ENCODE measurements around the gene ERV3-1. TPM values are rescaled to one million over a fixed set of nuclear protein-coding genes. Genes with fewer than 3 reads are reported as not detected.
"Not testable (repeated sequence)": the region's sequence is repeated elsewhere in the genome, so short reads cannot be mapped to it uniquely, and the experiment has no call there.

The ERV3-1 gene, protein sequence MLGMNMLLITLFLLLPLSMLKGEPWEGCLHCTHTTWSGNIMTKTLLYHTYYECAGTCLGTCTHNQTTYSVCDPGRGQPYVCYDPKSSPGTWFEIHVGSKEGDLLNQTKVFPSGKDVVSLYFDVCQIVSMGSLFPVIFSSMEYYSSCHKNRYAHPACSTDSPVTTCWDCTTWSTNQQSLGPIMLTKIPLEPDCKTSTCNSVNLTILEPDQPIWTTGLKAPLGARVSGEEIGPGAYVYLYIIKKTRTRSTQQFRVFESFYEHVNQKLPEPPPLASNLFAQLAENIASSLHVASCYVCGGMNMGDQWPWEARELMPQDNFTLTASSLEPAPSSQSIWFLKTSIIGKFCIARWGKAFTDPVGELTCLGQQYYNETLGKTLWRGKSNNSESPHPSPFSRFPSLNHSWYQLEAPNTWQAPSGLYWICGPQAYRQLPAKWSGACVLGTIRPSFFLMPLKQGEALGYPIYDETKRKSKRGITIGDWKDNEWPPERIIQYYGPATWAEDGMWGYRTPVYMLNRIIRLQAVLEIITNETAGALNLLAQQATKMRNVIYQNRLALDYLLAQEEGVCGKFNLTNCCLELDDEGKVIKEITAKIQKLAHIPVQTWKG
- 13.9 TPM for polyA plus RNA-seq

DNA sequence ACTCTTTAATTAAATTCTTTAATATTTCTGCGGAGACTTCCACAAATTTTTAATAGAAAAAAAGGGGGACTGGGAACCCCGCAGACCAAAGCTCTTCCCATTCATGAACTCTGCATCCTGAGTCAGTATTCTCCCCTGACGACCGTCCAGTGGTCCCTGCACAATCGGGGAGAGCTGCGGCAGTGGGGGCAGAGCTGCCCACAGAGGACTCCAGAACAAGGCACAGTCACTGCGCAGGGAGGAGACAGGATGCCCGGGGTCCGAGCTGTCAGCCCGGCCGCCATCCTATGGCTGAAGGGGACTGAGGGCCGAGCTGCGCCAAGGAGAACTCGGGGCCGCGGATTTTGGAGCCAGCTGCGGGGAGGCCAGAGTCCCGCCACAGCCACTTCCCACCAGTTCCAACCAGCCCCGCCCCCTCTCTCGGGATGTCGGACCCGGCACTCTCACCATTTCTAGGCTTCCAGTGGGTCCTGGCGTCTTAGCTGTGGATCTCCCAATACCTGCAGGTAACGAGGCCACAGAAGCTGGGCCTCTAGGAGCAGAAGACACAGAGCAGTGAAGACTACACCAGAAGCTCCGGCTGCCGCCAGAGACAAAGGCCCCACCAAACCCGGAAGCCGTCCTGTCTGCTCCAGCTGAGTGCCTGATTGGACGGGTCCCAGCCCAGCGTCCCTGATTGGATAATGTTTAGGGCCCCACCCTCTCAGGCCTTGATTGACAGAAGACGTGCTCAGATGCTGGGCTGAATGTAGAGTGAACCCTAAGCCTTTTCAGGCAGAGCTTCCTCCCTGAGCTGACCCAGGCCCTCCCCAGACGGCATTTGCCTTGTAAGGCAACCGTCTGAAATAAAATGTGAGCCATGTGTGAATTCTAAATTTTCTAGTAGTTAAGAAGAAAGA lies at the start of gene ERV3-1:
TSS of gene ERV3-1 (minus strand) at position 594 of the 899 bp plus-strand sequence. CDS start 13,661 bp downstream, outside the sequence.
- H3K4me3 Mint-ChIP-seq: peak within 1 kb of the TSS; percentile 96 to 99 (median 98)
- peak within 1 kb of the TSS; percentile 73 to 95 (median 88) for H3K27ac Mint-ChIP-seq
- H3K4me1 Mint-ChIP-seq: peaks cover 28 to 35% (median 35%) of the 10 kb centered on the region in 3 donors
- peaks cover 0 to 16% (median 13%) of the 10 kb centered on the region in 3 donors for H3K9me3 Mint-ChIP-seq
- peaks cover 20% of the 10 kb centered on the region for H3K36me3 Mint-ChIP-seq
- no peaks in the 10 kb centered on the region for H3K27me3 Mint-ChIP-seq

DNA sequence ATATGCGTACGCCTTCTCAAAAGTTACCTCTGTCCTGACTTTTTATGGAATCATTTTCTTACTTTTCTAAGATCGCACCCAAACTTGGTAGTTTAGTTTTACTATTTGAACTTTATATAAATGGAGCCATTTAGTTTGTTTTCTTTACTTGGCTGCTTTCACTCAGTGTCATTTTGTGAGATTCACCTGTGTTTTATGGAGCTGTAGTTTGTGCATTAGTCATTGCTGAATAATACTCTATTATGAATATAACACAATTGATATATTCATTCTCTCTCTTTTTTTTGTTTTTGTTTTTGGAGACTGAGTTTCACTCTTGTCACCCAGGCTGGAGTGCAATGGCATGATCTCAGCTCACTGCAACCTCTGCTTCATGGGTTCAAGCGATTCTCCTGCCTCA lies 49.3 kb upstream of the ERV3-1 start:
- peaks cover 14% of the 10 kb centered on the region for H3K36me3 Mint-ChIP-seq
- H3K4me3 Mint-ChIP-seq, H3K4me1 Mint-ChIP-seq, H3K27me3 Mint-ChIP-seq, H3K9me3 Mint-ChIP-seq: not testable (repeated sequence)
- H3K27ac Mint-ChIP-seq: peak overlapping the region in 1 of 3 donors; percentile 46

DNA sequence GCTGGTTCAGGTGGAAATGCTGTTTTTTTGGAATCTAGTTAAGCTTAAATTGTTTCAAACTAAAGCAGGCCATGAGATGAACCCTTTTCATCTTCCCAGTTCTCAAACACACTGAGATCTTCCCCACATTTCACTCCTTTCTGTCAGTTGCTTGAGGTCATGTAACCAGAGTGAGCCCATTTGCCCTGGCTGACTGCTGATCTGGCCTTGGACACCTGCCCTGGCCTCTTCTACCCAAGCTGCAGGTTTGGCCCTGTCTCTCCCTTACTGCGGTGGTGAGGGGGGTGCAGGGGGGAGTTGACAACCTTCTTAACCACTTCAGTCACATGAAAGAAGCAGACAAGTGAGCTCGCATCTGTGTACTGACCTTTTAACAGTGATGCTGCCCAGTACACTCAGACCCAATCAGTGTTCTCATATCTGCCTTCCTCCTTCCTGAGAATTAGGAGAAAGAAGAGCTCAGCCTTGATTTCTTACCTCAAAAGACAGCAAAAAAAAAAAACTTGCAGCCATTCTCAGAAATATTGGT lies 48.0 kb upstream of the ERV3-1 start:
- H3K4me1 Mint-ChIP-seq, H3K27me3 Mint-ChIP-seq, H3K4me3 Mint-ChIP-seq, H3K27ac Mint-ChIP-seq, H3K9me3 Mint-ChIP-seq: not testable (repeated sequence)
- H3K36me3 Mint-ChIP-seq: peaks cover 14% of the 10 kb centered on the region

DNA sequence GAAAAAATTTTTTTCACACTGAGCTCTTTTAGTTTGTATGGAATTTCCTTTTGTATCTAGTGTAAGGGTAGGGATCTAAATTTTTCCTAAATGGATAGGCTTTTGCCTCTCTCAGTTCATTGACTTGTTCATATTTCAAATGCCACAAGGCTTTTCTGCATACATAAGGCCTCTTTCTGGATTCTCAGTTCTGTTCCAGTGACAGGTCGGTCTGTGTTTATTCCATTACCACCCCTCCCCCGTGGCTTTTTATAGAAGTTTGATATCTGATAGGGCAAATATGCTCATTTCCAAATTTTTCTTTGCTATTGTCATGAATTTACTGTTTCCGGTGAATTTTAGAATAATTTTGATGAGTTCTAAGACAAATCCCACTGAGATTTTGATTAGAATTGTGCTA lies 45.2 kb upstream of the ERV3-1 start:
- not testable (repeated sequence) for H3K4me3 Mint-ChIP-seq, H3K9me3 Mint-ChIP-seq, H3K4me1 Mint-ChIP-seq, H3K27me3 Mint-ChIP-seq, H3K27ac Mint-ChIP-seq
- H3K36me3 Mint-ChIP-seq: peaks cover 14% of the 10 kb centered on the region

DNA sequence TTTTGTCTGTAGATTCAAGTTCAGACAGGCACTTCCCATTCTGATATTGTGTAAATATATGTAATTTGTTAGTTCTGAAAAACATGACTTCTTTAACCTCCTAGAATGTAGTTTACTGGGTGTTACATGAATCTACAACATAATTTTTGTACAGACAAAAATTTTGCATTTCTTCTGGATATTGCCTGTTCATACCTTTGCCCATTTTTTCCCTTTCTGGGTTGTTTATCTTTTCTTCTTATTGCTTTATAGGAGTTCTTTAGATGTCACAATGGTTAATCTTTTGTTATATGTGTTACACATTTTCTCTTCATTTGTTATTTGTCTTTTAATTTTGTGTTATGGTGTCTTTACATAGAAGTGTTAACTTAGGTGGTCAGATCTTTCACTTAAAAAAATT lies 44.7 kb upstream of the ERV3-1 start:
- not testable (repeated sequence) for H3K27me3 Mint-ChIP-seq, H3K9me3 Mint-ChIP-seq, H3K4me3 Mint-ChIP-seq, H3K27ac Mint-ChIP-seq, H3K4me1 Mint-ChIP-seq
- H3K36me3 Mint-ChIP-seq: peaks cover 10% of the 10 kb centered on the region

DNA sequence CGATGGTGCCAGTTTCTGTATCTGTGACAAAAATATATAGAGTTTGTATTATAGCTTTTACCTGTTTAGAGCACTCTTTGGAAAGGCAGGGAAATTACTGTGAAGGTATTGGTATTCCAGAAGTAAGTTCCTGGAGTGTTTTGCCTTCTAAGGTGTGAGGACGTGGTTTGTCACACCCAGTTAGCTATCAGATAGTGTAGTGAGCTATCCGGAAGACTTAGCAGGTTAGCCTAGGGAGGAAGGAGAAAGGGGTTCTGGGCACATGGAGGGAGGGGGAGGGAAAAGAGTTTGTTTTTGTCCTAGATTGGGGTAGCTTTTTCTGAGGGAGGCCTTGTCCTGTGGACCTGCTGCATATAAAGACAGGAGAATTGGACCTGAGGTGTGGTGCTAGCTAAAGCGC lies 39.8 kb upstream of the ERV3-1 start:
- not testable (repeated sequence) for H3K9me3 Mint-ChIP-seq, H3K4me1 Mint-ChIP-seq, H3K27ac Mint-ChIP-seq, H3K27me3 Mint-ChIP-seq, H3K36me3 Mint-ChIP-seq
- H3K4me3 Mint-ChIP-seq: peak overlapping the region in 1 of 4 donors; percentile 65

DNA sequence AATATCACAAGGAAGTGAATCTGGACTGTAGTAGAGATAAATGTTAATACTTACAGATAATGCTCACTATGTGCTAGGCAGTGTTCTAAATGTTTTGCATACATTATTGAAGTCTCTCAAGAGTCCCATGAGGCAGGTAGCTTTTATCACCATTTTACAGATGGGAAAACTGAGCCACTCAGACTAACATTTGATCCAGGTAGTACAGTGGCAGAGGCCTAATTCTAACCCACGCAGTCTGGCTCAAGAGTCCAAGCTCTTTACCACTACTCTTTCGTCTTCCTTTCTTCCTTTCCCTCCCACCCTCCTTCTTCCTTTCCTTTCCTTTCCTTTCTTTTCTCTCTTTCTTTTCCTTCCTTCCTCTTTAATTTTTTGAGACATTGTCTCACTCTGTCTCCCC lies 39.1 kb upstream of the ERV3-1 start:
- H3K4me3 Mint-ChIP-seq, H3K9me3 Mint-ChIP-seq, H3K4me1 Mint-ChIP-seq, H3K27ac Mint-ChIP-seq, H3K36me3 Mint-ChIP-seq, H3K27me3 Mint-ChIP-seq: not testable (repeated sequence)

DNA sequence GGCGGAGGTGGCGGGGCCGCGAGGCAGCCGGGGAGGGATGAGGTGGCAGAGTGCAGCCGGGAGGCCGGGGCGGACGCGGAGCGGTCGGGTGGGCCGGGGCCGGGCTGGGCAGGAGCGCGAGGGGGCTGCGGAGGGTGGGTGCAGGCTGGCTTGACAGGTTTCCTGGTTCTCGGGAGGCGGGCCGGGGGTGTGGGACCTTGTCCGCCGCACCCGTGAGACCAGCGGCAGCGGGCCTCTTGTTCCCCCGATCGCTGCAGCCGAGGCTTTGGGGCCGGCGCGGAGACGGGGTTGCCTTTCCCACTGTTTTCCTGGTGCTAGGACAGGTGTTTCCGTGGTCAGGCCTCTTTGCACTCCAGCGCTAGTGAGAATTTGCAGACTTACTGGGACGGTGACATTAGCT lies 32.3 kb upstream of the ERV3-1 start:
- Mint-ChIP-seq H3K4me3 (peak overlapping the region; percentile 82 to 99 (median 88)), H3K4me1 (peaks cover 14 to 16% (median 15%) of the 10 kb centered on the region in 3 donors), H3K27ac (peak overlapping the region; percentile 31 to 90 (median 81))
- H3K36me3 Mint-ChIP-seq, H3K27me3 Mint-ChIP-seq, H3K9me3 Mint-ChIP-seq: not testable (repeated sequence)

DNA sequence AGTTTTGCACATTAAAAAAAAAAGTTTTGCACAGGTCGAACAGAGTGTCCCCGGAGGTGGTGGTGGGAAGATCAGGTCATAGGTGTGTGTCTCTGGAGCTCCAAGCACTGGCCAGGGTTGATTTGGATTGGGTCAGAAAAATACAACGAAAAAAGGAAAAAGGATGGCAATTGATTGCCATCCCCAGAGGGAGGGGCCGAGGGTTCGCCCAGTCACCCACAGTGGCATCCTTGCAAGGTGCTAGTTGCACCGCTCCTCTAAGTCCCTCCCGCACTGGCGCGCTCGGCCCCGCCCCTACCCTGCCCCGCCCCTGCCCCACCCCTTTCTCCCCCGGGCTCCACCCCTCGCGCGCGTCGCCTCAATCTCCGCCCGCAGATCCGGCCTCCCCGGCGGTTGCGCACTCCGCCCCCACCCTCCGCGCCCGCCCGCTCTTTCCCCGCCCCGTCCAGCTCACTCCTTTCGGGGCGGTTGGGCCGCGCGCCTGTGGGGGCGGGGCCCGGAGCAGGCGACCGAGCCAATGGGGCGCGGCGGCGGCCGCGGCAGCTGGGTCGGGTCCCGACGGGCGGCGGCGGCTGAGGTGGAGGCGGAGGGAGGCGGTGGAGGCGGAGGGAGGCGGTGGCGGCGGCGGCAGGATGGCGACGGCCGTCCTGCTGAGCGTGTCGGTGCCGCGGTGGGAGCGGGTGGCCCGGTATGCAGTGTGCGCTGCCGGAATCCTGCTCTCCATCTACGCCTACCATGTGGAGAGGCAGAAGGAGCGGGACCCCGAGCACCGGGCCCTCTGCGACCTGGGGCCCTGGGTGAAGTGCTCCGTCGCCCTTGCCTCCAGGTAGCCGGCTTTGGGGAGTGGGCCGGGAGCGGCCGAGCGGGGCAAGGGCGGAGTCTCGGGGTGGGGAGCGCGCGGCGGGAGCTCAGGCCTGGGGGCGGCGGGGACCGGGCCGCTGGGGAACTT lies 31.5 kb upstream of the ERV3-1 start:
- no peaks in the 10 kb centered on the region for H3K27me3 Mint-ChIP-seq
- H3K36me3 Mint-ChIP-seq: peaks cover 1% of the 10 kb centered on the region
- H3K27ac Mint-ChIP-seq: peak overlapping the region in 2 of 3 donors; percentile 71 to 78
- H3K9me3 Mint-ChIP-seq: peaks cover 0 to 4% (median 1%) of the 10 kb centered on the region in 3 donors
- peaks cover 14 to 16% (median 15%) of the 10 kb centered on the region in 3 donors for H3K4me1 Mint-ChIP-seq
- H3K4me3 Mint-ChIP-seq: peak overlapping the region; percentile 25 to 93 (median 86)

DNA sequence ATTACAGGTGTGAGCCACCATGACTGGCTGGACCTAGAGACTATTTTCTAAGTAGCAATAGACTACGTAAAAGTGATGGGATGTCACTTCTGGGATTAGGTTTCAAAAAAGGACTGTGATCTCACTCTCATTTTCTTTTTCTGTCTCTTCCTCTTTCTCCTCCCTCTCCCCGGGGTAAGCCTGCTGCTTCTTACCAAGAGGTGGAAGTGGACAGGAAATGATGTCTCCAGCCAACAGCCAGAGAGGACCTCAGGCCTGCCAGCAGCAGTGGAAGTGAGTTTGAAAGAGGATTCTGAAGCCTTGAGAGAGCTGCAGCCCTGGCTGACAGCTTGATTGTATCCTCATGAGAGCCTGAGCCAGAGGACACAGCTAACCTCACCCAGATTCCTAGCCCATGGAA lies 30.0 kb upstream of the ERV3-1 start:
- Mint-ChIP-seq H3K27ac (peak overlapping the region in 1 of 3 donors; percentile 56), H3K4me3 (peak overlapping the region in 2 of 4 donors; percentile 27 to 35), H3K4me1 (peaks cover 14 to 16% (median 15%) of the 10 kb centered on the region in 3 donors)
- H3K9me3 Mint-ChIP-seq, H3K36me3 Mint-ChIP-seq, H3K27me3 Mint-ChIP-seq: not testable (repeated sequence)

DNA sequence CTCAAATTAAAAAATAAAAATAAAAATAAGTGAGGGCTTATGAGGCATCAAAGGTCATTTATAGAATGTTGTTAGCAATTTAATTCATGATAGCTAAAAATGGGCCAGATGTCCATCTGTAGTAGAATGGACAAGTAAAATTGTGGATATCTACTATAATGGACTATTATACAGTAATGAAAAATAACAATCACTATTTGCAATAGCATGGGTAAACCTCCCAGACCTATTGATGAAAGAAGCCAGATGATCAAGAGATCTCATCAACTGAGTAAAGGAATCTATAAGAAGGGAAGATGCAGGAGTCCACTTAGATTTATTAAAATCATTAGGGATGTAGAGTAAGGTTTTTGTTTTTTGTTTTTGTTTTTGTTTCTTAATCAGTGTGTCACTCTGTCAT lies 29.0 kb upstream of the ERV3-1 start:
- H3K27ac Mint-ChIP-seq: not testable (repeated sequence)
- Mint-ChIP-seq H3K4me1 (peaks cover 14 to 16% (median 15%) of the 10 kb centered on the region in 3 donors), H3K4me3 (peak overlapping the region in 1 of 4 donors; percentile 70)

DNA sequence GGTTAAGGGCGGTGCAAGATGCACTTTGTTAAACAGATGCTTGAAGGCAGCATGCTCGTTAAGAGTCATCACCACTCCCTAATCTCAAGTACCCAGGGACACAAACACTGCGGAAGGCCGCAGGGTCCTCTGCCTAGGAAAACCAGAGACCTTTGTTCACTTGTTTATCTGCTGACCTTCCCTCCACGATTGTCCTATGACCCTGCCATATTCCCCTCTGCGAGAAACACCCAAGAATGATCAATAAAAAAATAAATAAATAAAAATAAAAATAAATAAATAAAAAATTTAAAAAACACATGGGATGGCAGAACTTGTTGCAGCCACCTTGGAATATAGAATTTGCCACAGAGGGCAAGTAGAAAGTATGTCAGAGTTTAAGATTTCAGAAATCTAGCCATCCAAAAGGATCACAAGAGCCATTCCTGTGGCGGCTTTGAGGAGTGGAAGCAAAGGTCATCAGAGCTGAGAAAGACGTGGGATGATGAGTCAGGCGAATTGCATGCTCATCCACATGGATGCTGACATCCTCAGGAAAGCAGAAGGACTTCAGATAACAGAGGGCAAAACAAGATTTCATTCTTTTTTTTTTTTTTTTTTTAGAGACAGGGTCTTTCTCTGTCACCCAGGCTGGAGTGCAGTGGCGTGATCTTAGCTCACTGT lies 27.8 kb upstream of the ERV3-1 start:
- H3K4me3 Mint-ChIP-seq, H3K27ac Mint-ChIP-seq, H3K36me3 Mint-ChIP-seq, H3K9me3 Mint-ChIP-seq, H3K27me3 Mint-ChIP-seq: not testable (repeated sequence)
- peaks cover 5 to 11% (median 7%) of the 10 kb centered on the region in 3 donors for H3K4me1 Mint-ChIP-seq

More for the DNA sequence above, 29.0 kb upstream of the ERV3-1 start:
- not testable (repeated sequence) for H3K9me3 Mint-ChIP-seq, H3K36me3 Mint-ChIP-seq, H3K27me3 Mint-ChIP-seq

DNA sequence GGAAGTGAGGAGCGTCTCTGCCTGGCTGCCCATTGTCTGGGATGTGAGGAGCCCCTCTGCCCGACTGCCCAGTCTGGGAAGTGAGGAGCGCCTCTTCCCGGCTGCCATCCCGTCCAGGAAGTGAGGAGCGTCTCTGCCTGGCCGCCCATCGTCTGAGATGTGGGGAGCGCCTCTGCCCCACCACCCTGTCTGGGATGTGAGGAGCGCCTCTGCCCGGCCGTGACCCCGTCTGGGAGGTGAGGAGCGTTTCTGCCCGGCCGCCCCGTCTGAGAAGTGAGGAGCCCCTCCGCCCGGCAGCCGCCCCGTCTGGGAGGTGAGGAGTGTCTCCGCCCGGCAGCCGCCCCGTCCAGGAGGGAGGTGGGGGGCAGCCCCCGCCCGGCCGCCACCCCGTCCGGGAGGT lies 26.9 kb upstream of the ERV3-1 start:
- not testable (repeated sequence) for H3K36me3 Mint-ChIP-seq, H3K27me3 Mint-ChIP-seq, H3K27ac Mint-ChIP-seq, H3K4me1 Mint-ChIP-seq, H3K9me3 Mint-ChIP-seq, H3K4me3 Mint-ChIP-seq

DNA sequence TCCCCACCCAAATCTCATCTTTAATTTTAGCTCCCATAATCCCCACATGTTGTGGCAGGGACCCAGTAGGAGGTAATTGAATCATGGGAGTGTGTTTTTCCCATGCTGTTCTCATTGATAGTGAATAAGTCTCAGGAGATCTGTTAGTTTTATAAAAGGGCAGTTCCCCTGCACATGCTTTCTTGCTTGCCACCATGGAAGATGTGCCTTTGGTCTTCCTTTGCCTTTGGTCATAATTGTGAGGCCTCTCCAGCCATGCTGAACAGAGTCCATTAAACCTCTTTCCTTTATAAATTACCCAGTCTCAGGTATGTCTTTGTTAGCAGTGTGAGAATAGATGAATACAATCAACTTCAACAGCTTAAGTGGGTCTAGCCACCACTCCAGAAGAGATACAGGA lies 18.5 kb upstream of the ERV3-1 start:
- not testable (repeated sequence) for H3K36me3 Mint-ChIP-seq, H3K27me3 Mint-ChIP-seq, H3K27ac Mint-ChIP-seq, H3K9me3 Mint-ChIP-seq, H3K4me3 Mint-ChIP-seq, H3K4me1 Mint-ChIP-seq

Data from IgD-negative memory B cell (primary cell).